Measurements from ENCODE around the gene ELF2. TPM values are rescaled to one million over a fixed set of nuclear protein-coding genes. Genes with fewer than 3 reads are reported as not detected.

The ELF2 gene
- total RNA-seq, 1 donor = 45.8 TPM

DNA sequence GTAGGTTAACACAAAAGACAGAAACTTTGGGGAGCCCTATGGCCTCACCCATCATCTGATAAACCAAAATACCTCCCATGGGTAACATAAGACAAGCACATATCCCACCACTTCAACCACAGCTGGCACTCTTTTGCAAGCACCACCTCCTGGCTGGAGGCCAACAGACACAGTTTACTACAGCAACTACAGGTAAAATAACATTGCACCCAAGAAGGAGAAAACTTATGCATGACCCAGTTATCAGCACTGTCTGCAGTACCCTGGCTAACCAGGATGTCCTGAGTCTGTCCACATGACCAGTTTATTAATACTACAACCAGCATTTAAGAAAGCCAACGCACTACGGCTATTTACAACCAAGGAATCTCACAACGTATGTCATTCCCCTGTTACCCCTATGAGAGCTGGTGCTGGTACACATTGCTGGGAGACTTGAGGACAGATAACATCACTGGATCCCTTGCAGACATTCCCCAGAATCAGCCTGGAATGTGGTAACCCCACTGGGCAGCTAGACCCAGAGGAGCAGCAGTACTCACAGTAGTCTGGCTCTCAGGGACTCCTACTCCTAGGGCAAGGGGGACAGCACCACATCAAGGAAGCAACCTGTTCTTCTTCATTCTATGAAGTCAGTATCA is 32.0 kb downstream of the ELF2 start:
- DNase-seq (ENCODE audit: low read depth) = peak; percentile 4
- TF ChIP-seq, protein P1, sequence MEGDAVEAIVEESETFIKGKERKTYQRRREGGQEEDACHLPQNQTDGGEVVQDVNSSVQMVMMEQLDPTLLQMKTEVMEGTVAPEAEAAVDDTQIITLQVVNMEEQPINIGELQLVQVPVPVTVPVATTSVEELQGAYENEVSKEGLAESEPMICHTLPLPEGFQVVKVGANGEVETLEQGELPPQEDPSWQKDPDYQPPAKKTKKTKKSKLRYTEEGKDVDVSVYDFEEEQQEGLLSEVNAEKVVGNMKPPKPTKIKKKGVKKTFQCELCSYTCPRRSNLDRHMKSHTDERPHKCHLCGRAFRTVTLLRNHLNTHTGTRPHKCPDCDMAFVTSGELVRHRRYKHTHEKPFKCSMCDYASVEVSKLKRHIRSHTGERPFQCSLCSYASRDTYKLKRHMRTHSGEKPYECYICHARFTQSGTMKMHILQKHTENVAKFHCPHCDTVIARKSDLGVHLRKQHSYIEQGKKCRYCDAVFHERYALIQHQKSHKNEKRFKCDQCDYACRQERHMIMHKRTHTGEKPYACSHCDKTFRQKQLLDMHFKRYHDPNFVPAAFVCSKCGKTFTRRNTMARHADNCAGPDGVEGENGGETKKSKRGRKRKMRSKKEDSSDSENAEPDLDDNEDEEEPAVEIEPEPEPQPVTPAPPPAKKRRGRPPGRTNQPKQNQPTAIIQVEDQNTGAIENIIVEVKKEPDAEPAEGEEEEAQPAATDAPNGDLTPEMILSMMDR (IDR thresholded peaks at IDR 0.05; ENCODE audit: insufficient read depth, low read depth, low read length) = no peak
- H3K4me3 ChIP-seq (ENCODE audit: low read depth, low read length) = no peak overlapping the region

DNA sequence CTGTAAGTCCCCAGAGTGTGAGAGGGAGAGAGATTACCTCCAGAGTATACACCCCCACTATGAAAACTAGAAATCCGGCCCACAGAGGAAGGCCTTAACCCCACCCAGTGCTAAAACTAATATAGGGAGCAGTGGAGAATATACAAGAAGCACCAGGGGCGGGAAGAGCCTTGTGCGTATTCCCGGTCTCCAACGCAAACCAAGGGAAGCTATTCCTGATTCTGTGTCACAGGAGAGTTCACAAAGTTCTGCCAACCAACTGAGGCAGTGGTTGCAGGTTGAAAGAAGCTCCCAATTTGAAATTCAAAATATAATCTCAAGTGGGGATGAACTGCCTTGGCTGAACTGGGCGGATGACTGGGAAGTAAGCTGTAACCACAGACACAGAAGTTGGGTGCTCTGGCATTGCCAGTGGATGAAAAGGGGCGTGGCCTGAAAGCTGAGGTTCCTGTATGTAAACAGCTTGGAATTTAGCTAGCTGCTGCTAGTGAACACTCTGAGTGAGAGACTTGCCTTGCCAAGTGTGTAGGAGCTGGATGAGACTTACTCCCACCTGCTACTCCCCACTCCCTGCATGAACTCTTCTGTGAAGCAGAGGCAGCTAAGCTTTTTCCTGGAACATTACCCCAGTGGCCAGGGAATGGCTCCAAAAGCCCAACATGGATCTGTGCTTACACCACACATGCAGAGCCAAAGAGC is 32.7 kb downstream of the ELF2 start:
- H3K4me3 ChIP-seq (ENCODE audit: low read depth, low read length) = no peak overlapping the region
- peak; percentile 50 for DNase-seq (ENCODE audit: low read depth)
- TF ChIP-seq, protein P1 (IDR thresholded peaks at IDR 0.05; ENCODE audit: insufficient read depth, low read depth, low read length) = no peak

DNA sequence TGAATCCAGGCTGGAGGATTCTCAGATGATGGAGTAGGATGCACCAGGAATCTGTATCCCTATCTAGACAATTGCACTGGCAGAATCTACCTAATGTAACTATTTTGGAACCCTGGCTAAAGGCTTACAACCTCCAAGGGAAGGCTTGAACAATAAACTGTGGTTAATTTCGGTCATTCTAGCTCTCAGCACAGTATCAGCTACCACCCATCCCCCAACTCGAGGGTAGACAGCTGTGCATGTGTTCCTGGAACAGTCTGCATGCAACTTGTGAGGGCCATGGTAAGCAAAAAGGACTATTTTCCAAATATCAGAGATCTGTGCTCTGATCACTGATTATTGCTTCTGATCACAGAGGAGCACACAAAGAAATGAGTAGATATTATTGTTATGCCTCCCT is 34.0 kb downstream of the ELF2 start:
- peak; percentile 5 for DNase-seq (ENCODE audit: low read depth)
- H3K4me3 ChIP-seq (ENCODE audit: low read depth, low read length) = no peak overlapping the region
- TF ChIP-seq, protein P1 (IDR thresholded peaks at IDR 0.05; ENCODE audit: insufficient read depth, low read depth, low read length) = no peak

DNA sequence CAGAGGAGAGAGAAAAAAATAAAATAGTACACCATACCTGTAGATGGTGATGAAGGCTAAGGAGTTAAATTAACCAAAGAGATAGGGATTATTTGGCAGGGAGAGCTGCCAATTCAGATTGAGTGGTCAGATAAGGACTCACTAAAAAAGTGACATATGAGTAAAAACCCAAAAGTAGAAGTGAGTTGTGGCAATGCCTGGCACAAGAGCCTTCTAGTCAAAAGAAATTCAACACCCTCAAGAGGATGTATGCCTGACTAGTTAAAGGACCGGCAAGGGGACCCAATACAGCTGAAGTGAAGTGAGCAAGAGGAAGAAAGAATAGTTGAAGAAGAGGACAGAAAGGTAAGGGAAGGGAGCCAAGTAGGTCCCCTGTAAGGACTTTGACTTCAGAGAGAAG is 34.9 kb downstream of the ELF2 start:
- TF ChIP-seq, protein P1 (IDR thresholded peaks at IDR 0.05; ENCODE audit: insufficient read depth, low read depth, low read length) = no peak
- no peak overlapping the region for H3K4me3 ChIP-seq (ENCODE audit: low read depth, low read length)
- no peak for DNase-seq (ENCODE audit: low read depth)

DNA sequence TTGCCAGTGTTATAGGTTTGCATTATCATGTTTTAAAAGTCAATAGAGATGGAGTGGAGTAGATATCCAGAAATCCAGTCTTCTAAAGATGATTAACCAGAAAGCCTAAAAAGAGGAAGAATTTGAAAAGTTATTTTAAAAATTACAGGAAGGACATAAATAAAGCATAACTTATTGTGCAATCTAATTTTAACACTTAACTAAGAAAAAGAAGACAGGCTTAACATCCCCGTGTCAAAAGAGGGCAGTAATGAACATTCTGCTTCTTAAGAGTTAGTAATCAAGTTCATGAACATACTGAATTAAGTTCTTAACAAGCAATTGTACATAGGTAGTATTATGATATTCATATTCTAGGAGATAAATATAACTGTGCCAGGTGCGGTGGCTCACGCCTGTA is 39.3 kb downstream of the ELF2 start:
- TF ChIP-seq, protein P1 (IDR thresholded peaks at IDR 0.05; ENCODE audit: insufficient read depth, low read depth, low read length) = no peak
- no peak overlapping the region for H3K4me3 ChIP-seq (ENCODE audit: low read depth, low read length)
- DNase-seq (ENCODE audit: low read depth) = peak; percentile 3

DNA sequence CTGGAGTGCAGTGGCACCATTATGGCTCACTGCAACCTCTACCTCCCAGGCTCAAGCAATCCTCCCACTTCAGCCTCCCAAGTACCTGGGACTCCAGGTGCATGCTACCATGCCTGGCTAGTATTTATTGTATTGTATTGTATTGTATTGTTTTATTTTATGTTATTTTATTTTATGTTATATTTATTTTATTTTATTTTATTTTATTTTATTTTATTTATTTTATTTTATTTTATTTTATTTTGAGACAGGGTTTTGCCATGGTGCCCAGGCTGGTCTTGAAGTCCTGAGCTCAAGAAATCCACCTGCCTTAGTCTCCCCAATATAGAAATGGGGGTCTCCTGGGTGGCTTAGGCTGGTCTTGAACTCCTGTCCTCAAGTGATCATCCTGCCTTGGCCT is 42.6 kb downstream of the ELF2 start:
- TF ChIP-seq, protein P1 (IDR thresholded peaks at IDR 0.05; ENCODE audit: insufficient read depth, low read depth, low read length) = no peak
- no peak overlapping the region for H3K4me3 ChIP-seq (ENCODE audit: low read depth, low read length)
- DNase-seq (ENCODE audit: low read depth) = no peak
